ENCODE results near the gene ATP8A2.
A peak's percentile ranks its signal among the peaks of the same experiment; 100 is the strongest.

The ATP8A2 gene

GRCh38 chr13:25902455-25902854 lies 530.7 kb downstream of the ATP8A2 start:
- Histone ChIP-seq H3K36me3 (ENCODE audit: low read depth) (no peaks in the 10 kb centered on the region), H3K27me3 (ENCODE audit: insufficient read depth, poor library complexity, severe bottlenecking) (no peaks in the 10 kb centered on the region), H3K27ac (ENCODE audit: poor library complexity, severe bottlenecking) (peak overlapping the region; percentile 91), H3K4me3 (ENCODE audit: severe bottlenecking) (no peak overlapping the region), H3K9me3 (ENCODE audit: severe bottlenecking) (no peaks in the 10 kb centered on the region), H3K4me1 (ENCODE audit: insufficient read depth, poor library complexity, severe bottlenecking) (peaks cover 27% of the 10 kb centered on the region)
- ATAC-seq (ENCODE audit: low read depth) (no peak), DNase-seq (ENCODE audit: low spot score) (no peak)
- TF ChIP-seq CTCF (IDR thresholded peaks at IDR 0.05; ENCODE audit: poor library complexity, severe bottlenecking), result no peak

- DNase-seq (ENCODE audit: low spot score) (no peak), ATAC-seq (ENCODE audit: low read depth) (no peak)
- Histone ChIP-seq H3K4me3 (ENCODE audit: severe bottlenecking) (no peak overlapping the region), H3K27me3 (ENCODE audit: insufficient read depth, poor library complexity, severe bottlenecking) (no peaks in the 10 kb centered on the region), H3K27ac (ENCODE audit: poor library complexity, severe bottlenecking) (peak overlapping the region; percentile 91), H3K36me3 (ENCODE audit: low read depth) (no peaks in the 10 kb centered on the region), H3K4me1 (ENCODE audit: insufficient read depth, poor library complexity, severe bottlenecking) (peaks cover 27% of the 10 kb centered on the region), H3K9me3 (ENCODE audit: severe bottlenecking) (no peaks in the 10 kb centered on the region)
- TF ChIP-seq CTCF (IDR thresholded peaks at IDR 0.05; ENCODE audit: poor library complexity, severe bottlenecking), result no peak
Measured at GRCh38 chr13:25902891-25903341, 531.1 kb downstream of the ATP8A2 start.

- H3K9me3 ChIP-seq (ENCODE audit: severe bottlenecking), result no peaks in the 10 kb centered on the region
- no peak overlapping the region for H3K4me3 ChIP-seq (ENCODE audit: severe bottlenecking)
- TF ChIP-seq CTCF (IDR thresholded peaks at IDR 0.05; ENCODE audit: poor library complexity, severe bottlenecking), result no peak
- DNase-seq (ENCODE audit: low spot score), result no peak
- H3K4me1 ChIP-seq (ENCODE audit: insufficient read depth, poor library complexity, severe bottlenecking), result peaks cover 27% of the 10 kb centered on the region
- no peak for ATAC-seq (ENCODE audit: low read depth)
- no peaks in the 10 kb centered on the region for H3K27me3 ChIP-seq (ENCODE audit: insufficient read depth, poor library complexity, severe bottlenecking)
- H3K27ac ChIP-seq (ENCODE audit: poor library complexity, severe bottlenecking), result peak overlapping the region; percentile 62
- H3K36me3 ChIP-seq (ENCODE audit: low read depth), result no peaks in the 10 kb centered on the region
Measured at GRCh38 chr13:25904830-25905229, 533.1 kb downstream of the ATP8A2 start.

DNA sequence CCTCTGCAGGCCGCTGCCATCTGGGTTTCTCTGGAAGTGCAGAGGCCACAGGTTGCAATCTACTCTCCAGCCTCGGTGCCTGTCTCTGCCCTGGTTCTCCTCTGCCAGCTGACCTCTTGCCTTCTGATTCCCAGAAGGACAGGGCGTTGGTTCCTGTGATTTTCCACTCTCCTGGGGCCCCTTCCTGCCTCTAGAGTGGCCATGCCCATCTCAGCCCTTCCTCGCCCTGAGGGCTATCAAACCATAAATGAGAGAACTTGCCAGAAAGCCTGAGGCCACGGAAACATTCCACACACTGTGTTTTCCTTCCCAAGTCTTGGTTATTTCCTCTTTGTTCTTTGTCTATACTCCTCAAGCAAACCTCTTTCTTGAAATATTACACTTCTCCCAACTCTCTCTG lies 533.8 kb downstream of the ATP8A2 start:
- peaks cover 25% of the 10 kb centered on the region for H3K4me1 ChIP-seq (ENCODE audit: insufficient read depth, poor library complexity, severe bottlenecking)
- H3K9me3 ChIP-seq (ENCODE audit: severe bottlenecking), result no peaks in the 10 kb centered on the region
- ATAC-seq (ENCODE audit: low read depth) (0 out of 3 replicates have a peak, but pooled peaks have one; percentile 26), DNase-seq (ENCODE audit: low spot score) (no peak)
- H3K27me3 ChIP-seq (ENCODE audit: insufficient read depth, poor library complexity, severe bottlenecking), result no peaks in the 10 kb centered on the region
- H3K4me3 ChIP-seq (ENCODE audit: severe bottlenecking), result no peak overlapping the region
- no peak for TF ChIP-seq CTCF (IDR thresholded peaks at IDR 0.05; ENCODE audit: poor library complexity, severe bottlenecking)
- H3K27ac ChIP-seq (ENCODE audit: poor library complexity, severe bottlenecking), result peak overlapping the region; percentile 62
- no peaks in the 10 kb centered on the region for H3K36me3 ChIP-seq (ENCODE audit: low read depth)

DNA sequence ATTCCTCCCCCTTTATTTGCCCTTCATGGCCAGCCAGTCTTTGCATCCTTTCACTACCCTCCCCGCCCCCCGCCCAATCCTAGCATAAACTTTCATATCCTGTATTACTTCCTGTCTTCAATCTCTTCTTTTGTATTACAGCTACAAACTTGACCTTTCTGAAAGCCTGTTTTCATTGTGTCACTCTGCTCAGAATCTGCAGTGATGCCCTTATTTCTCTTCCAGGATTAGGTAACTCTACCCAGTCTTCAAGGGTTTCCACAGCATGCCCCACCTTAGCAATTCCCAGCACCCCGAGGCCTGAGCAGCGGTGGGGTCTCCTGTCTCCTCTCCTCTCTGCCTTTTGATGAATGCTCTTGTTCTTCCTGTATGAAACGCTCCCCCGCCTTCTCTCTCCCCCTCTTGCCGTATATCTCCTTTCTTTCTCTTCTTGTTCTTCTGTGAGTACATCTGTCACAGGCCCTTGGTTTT lies 534.5 kb downstream of the ATP8A2 start:
- H3K4me1 ChIP-seq (ENCODE audit: insufficient read depth, poor library complexity, severe bottlenecking), result peaks cover 19% of the 10 kb centered on the region
- no peak overlapping the region for H3K4me3 ChIP-seq (ENCODE audit: severe bottlenecking)
- peak overlapping the region; percentile 62 for H3K27ac ChIP-seq (ENCODE audit: poor library complexity, severe bottlenecking)
- H3K9me3 ChIP-seq (ENCODE audit: severe bottlenecking), result no peaks in the 10 kb centered on the region
- no peak for TF ChIP-seq CTCF (IDR thresholded peaks at IDR 0.05; ENCODE audit: poor library complexity, severe bottlenecking)
- no peaks in the 10 kb centered on the region for H3K36me3 ChIP-seq (ENCODE audit: low read depth)
- DNase-seq (ENCODE audit: low spot score) (no peak), ATAC-seq (ENCODE audit: low read depth) (no peak)
- no peaks in the 10 kb centered on the region for H3K27me3 ChIP-seq (ENCODE audit: insufficient read depth, poor library complexity, severe bottlenecking)

Measured in RWPE2 (cell line).